Heart left ventricle (tissue), 16 donors: ENCODE measurements around the gene PGS1. TPM values are rescaled to one million over a fixed set of nuclear protein-coding genes. Genes with fewer than 3 reads are reported as not detected.

Experiments used
- ATAC-seq, 4 donors: fragments of 200-7000 bp; cut with Tn5 transposase; one replicate each; pipeline ENCODE4 v1.9.1; 2020 to 2022; ENCODE audit warnings: moderate library complexity in 4 of 4, mild to moderate bottlenecking in 3 of 4, moderate number of reproducible peaks in 1 of 4
- DNase-seq, 5 donors: peaks; one replicate each; pipeline ENCODE4 v3.0.0-alpha.2; 2020
- H3K27ac ChIP-seq, 12 donors: fragments of 200-600 bp; sonication (generic) in 4 of 12; one replicate each; pipeline versions ENCODE4 v1.5.0 to v1.8.0; 2016 to 2022; ENCODE audit warnings: mild to moderate bottlenecking in 2 of 12
- H3K27me3 ChIP-seq, 9 donors: fragments of 200-600 bp; sonication (generic) in 2 of 9; one replicate each; pipeline versions ENCODE4 v1.5.1 to v1.8.0; 2016 to 2022; ENCODE audit warnings: mild to moderate bottlenecking in 3 of 9
- H3K36me3 ChIP-seq, 9 donors: fragments of 200-600 bp; sonication (generic) in 2 of 9; one replicate each; pipeline versions ENCODE4 v1.5.0 to v1.8.0; 2018 to 2022; ENCODE audit warnings: mild to moderate bottlenecking in 2 of 9
- H3K4me1 ChIP-seq, 12 donors: fragments of 200-600 bp; sonication (generic) in 4 of 12; one replicate each; pipeline versions ENCODE4 v1.5.0 to v1.8.0; 2016 to 2022; ENCODE audit warnings: mild to moderate bottlenecking in 3 of 12
- H3K4me3 ChIP-seq, 12 donors: fragments of 200-600 bp; sonication (generic) in 4 of 12; one replicate each; pipeline versions ENCODE4 v1.5.0 to v1.8.0; 2017 to 2022; ENCODE audit warnings: mild to moderate bottlenecking in 9 of 12, moderate library complexity in 4 of 12
- H3K9me3 ChIP-seq, 12 donors: fragments of 200-600 bp; sonication (generic) in 4 of 12; one replicate each; pipeline versions ENCODE4 v1.5.0 to v1.8.0; 2016 to 2022; ENCODE audit warnings: mild to moderate bottlenecking in 1 of 12
- CTCF ChIP-seq, 12 donors: fragments of 200-600 bp; sonication (generic) in 4 of 12; IDR thresholded peaks; one replicate each; pipeline versions ENCODE4 v1.5.0 to v1.8.0; 2018 to 2022; ENCODE audit warnings: antibody characterized with exemption in 12 of 12, mild to moderate bottlenecking in 5 of 12
- POLR2A ChIP-seq, 2 donors: fragments of 450-650 bp; IDR thresholded peaks; one replicate each; pipeline ENCODE4 v1.6.1; 2017; ENCODE audit warnings: antibody characterized with exemption in 2 of 2, mild to moderate bottlenecking in 2 of 2, moderate library complexity in 2 of 2
- WGBS, 4 donors: extraction: QIAGEN DNeasy Blood & Tissue Kit in 2 of 4; methylation state at CpG; one replicate each; pipeline versions ENCODE4 v1.1.5 to v1.1.7; 2013 to 2018; 5-methylcytosine and 5-hydroxymethylcytosine counted together
- intact Hi-C, 10 donors: fragments of 100-400 bp; cut with DNase I; formaldehyde crosslinking; loops; one replicate each; pipeline versions ENCODE4 v1.11.1 to v1.14.2; 2022
- polyA plus RNA-seq, 2 donors: library from polyadenylated mRNA; stranded (reverse); fragments of 200-250 nt; gene quantifications; one replicate each; pipeline ENCODE4 v1.2.3, GENCODE V29; 2013
- total RNA-seq, 9 donors: library from RNA; depleted of rRNA in 2 of 9; stranded (reverse); fragments of >200 nt in 2 of 9; fragmentation: NEBNext Ultra II Directional in 3 of 9; extraction: Animal tissue kit (Norgen Biotek cat#: 25700) in 3 of 9; gene quantifications; one replicate each; pipeline versions ENCODE4 v1.1.0 to v1.2.4, GENCODE V29; 2016 to 2023
- donor health status: ischemic (EF 13 %, LVEDD 7.1; RV severe dilation, severe dysfunction).
- donor health status: healthy with polysubstance abuse.
- donor health status: DM: no; HTN: yes; CAD: no.
- donor health status: DM: no; HTN: no; CAD: no.
- donor health status: ischemic (EF 25% LVEDD 6.9; RV normal size, moderate dysfunction).
- donor health status: ischemic (EF 25% LVEDD 5.7; RV mildly dilated, moderate dysfunction).
- donor health status: healthy.
- donor health status: DM: yes; HTN: yes; CAD: no.
- donor health status: ischemic (EF 35%, LVEDD 5.7; RV mildly dilated, moderate dysfunction).
- donor health status: nonischemic (EF 11% LVEDD 7.7; RV severe dilation, severe dysfunction).
- donor health status: DM: yes; HTN: yes; CAD: no.
- donor health status: PGD.
- donor health status: ischemic (EF 29% LVEDD 5.4; RV normal size, mild dysfunction).
- donor health status: nonischemic (EF 23%, LVEDD 6.1; RV moderate dilation, normal function).

PGS1 gene
- total and polyA plus RNA-seq, 11 donors = 11.9 to 32.8 (median 17.3) TPM

DNA sequence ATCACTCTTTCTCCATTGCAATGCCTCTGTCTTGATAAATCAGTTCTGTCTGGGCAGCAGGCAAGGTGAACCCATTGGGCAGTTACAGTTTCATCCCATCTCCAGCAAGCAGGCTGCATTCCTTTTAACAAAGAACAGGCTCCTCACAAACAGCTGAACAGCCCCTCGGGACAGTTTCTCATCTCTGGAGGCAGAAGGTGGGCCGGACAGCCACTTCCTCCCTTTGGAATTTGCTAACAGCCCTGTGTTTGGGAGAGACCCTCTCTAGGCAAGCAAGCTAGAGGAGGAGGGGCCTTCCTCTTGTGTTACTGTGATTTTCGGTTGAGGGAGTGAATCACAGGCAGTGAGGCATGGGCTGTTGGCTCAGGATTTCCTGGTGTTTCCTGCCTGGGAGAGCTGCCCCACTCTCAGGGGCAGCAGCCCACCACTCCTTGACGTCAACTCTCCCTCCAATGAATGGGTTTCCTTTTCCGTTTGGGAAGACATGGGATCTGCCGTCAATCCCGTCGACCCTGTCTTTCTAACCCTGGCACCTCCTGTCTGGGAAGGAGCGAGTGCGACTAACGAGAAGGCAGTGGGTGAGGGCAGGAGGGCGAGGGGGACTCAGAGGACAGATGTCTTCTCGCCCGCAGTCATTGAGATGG, 3.7 kb upstream of the PGS1 start:
- peak in 1 of 4 donors; percentile 73 for ATAC-seq
- 52 to 66% (median 57%) methylated on average over 12 to 14 of the region's 14 CpGs for WGBS, 4 donors
- Histone ChIP-seq H3K27me3 (no peaks in the 10 kb centered on the region), H3K4me3 (no peak overlapping the region), H3K9me3 (no peaks in the 10 kb centered on the region), H3K4me1 (peaks cover 3 to 68% (median 16%) of the 10 kb centered on the region in 12 donors), H3K27ac (peak overlapping the region in 11 of 12 donors; percentile 11 to 98 (median 41)), H3K36me3 (no peaks in the 10 kb centered on the region)
- TF ChIP-seq POLR2A (IDR thresholded peaks at IDR 0.05) = no peak
- TF ChIP-seq CTCF (IDR thresholded peaks at IDR 0.05) = no peak
- peak in 1 of 5 donors; percentile 8 for DNase-seq
- intact Hi-C loops = no loop called here

- Histone ChIP-seq H3K9me3 (no peaks in the 10 kb centered on the region), H3K4me1 (peaks cover 3 to 76% (median 20%) of the 10 kb centered on the region in 12 donors), H3K4me3 (no peak overlapping the region), H3K27me3 (no peaks in the 10 kb centered on the region), H3K36me3 (peaks cover 0 to 4% (median 0%) of the 10 kb centered on the region in 9 donors), H3K27ac (peak overlapping the region in 9 of 12 donors; percentile 11 to 98 (median 49))
- 65 to 74% (median 69%) methylated on average over 9 of the region's 9 CpGs for WGBS, 4 donors
- ATAC-seq (peak in 2 of 4 donors; percentile 46 to 60), DNase-seq (peak in 3 of 5 donors; percentile 16 to 63 (median 50))
- intact Hi-C loops = loop anchor here in 1 of 10 donors (2.0 kb wide), 1 partner anchor 45 kb away; no protein-coding TSS in a partner anchor
- no peak for TF ChIP-seq CTCF (IDR thresholded peaks at IDR 0.05)
- TF ChIP-seq POLR2A (IDR thresholded peaks at IDR 0.05) = no peak
Observed at GRCh38 chr17:78375401-78376151, 2.9 kb upstream of the PGS1 start.

DNA sequence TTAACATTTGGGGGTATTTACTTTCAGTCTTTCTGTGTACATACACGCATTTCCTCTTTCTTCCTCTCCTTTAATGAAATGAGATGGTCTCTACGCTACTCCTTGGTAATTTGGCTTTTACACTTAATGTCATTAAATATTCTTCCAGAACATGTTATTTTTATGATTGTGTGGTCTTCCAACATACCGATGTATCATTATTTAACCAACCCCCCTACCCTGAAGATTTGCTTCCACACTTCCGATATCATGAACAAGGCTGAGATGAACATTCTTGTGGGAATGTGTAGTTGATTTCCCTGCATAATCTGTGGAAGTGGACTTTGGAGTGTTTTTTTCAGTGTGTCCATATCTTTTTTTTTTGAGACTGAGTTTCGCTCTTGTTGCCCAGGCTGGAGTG, 2.3 kb upstream of the PGS1 start:
- H3K36me3 ChIP-seq = peaks cover 0 to 10% (median 0%) of the 10 kb centered on the region in 9 donors
- no peak for DNase-seq
- H3K4me3 ChIP-seq = no peak overlapping the region
- no peak for TF ChIP-seq POLR2A (IDR thresholded peaks at IDR 0.05)
- TF ChIP-seq CTCF (IDR thresholded peaks at IDR 0.05) = no peak
- peak overlapping the region in 4 of 12 donors; percentile 31 to 98 (median 41) for H3K27ac ChIP-seq
- no peak for ATAC-seq
- H3K9me3 ChIP-seq = no peaks in the 10 kb centered on the region
- peaks cover 6 to 82% (median 25%) of the 10 kb centered on the region in 12 donors for H3K4me1 ChIP-seq
- WGBS, 4 donors = 89 to 95% (median 92%) methylated on average over 5 of the region's 5 CpGs
- H3K27me3 ChIP-seq = no peaks in the 10 kb centered on the region
- intact Hi-C loops = loop anchor here in 1 of 10 donors (2.0 kb wide), 1 partner anchor 45 kb away; no protein-coding TSS in a partner anchor

- DNase-seq = no peak
- no peaks in the 10 kb centered on the region for H3K9me3 ChIP-seq
- peaks cover 7 to 94% (median 40%) of the 10 kb centered on the region in 12 donors for H3K4me1 ChIP-seq
- peaks cover 0 to 10% (median 0%) of the 10 kb centered on the region in 9 donors for H3K36me3 ChIP-seq
- H3K27me3 ChIP-seq = no peaks in the 10 kb centered on the region
- peak overlapping the region; percentile 66 to 98 (median 86) for H3K27ac ChIP-seq
- H3K4me3 ChIP-seq = peak overlapping the region; percentile 68 to 99 (median 94)
- WGBS, 4 donors = 48 to 59% (median 52%) methylated on average over 13 to 14 of the region's 14 CpGs
- intact Hi-C loops = loop anchor here in 1 of 10 donors (2.0 kb wide), 2 partner anchors 19 to 43 kb away; no protein-coding TSS in a partner anchor
- TF ChIP-seq POLR2A (IDR thresholded peaks at IDR 0.05) (no peak), CTCF (IDR thresholded peaks at IDR 0.05) (no peak)
- ATAC-seq = peak in 1 of 4 donors; percentile 6
Observed at GRCh38 chr17:78377858-78378224, 608 bp upstream of the PGS1 start.
